ENCODE results near the gene TCERG1L.

Gene TCERG1L

GRCh38 chr10:131056091-131056579, 255.4 kb downstream of the TCERG1L start:
- no peak for DNase-seq

- DNase-seq: no peak
Observed at GRCh38 chr10:131055437-131055836, 256.1 kb downstream of the TCERG1L start.

- no peak for DNase-seq
Observed at GRCh38 chr10:131053192-131053591, 258.3 kb downstream of the TCERG1L start.

GRCh38 chr10:131050162-131050766, 261.3 kb downstream of the TCERG1L start:
- DNase-seq: no peak

- DNase-seq: no peak
Observed at GRCh38 chr10:131049016-131049415, 262.5 kb downstream of the TCERG1L start.

GRCh38 chr10:131048606-131049005, 262.9 kb downstream of the TCERG1L start:
- no peak for DNase-seq

- no peak for DNase-seq
Observed at GRCh38 chr10:131047501-131047900, 264.0 kb downstream of the TCERG1L start.

- DNase-seq: no peak
Observed at GRCh38 chr10:131046194-131046593, 265.3 kb downstream of the TCERG1L start.

- no peak for DNase-seq
Observed at GRCh38 chr10:131044379-131045111, 267.0 kb downstream of the TCERG1L start.

- no peak for DNase-seq
Observed at GRCh38 chr10:131043039-131043691, 268.4 kb downstream of the TCERG1L start.

Measured in inflammatory macrophage treated with lipopolysaccharide for 1 hour (primary cell).